GM12873 (cell line): ENCODE data around the gene HADHA.

Experiments used
- TF ChIP-seq, protein P1 (sequence below): IDR thresholded peaks from 2 replicates; pipeline ENCODE4 v1.5.1; 2012; ENCODE audit warnings: low read depth, mild to moderate bottlenecking, moderate library complexity, low read length, control low read depth; ENCODE audit not compliant: insufficient read depth; ENCODE audit errors: missing control alignments

Gene HADHA

GRCh38 chr2:26144031-26144430 lies 100.4 kb downstream of the HADHA start:
- TF ChIP-seq, protein P1, sequence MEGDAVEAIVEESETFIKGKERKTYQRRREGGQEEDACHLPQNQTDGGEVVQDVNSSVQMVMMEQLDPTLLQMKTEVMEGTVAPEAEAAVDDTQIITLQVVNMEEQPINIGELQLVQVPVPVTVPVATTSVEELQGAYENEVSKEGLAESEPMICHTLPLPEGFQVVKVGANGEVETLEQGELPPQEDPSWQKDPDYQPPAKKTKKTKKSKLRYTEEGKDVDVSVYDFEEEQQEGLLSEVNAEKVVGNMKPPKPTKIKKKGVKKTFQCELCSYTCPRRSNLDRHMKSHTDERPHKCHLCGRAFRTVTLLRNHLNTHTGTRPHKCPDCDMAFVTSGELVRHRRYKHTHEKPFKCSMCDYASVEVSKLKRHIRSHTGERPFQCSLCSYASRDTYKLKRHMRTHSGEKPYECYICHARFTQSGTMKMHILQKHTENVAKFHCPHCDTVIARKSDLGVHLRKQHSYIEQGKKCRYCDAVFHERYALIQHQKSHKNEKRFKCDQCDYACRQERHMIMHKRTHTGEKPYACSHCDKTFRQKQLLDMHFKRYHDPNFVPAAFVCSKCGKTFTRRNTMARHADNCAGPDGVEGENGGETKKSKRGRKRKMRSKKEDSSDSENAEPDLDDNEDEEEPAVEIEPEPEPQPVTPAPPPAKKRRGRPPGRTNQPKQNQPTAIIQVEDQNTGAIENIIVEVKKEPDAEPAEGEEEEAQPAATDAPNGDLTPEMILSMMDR, result no peak

DNA sequence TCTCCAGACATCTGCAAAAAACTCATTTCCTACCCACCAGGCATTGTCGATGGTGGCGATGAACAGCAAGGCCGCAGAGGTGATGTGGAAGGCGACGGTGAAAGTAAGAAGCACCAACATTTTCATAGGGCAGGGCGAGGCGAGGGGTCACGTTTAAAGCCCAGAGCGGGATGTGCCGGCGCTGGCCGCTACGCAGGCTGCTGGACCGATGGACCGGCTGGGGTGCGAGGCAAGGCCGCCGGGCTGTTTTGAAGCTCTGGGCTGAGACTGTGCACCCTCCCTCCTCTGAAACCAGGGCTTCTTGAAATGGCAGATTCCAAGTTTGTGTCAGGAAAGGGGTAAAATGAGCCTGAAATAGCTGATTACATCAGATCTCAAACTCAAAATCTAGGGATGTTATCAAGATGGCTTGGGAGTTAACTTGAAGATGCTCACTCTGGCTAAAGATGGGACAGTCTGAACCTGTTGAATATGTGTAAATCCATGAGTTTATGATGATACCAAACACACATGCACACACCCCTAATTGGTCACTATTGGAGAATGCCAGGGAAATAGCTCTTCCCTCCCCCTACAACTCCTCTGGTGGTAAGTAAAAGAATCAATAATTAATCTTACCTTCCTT lies 103.2 kb downstream of the HADHA start:
- TF ChIP-seq, protein P1, result no peak
